ENCODE results near the gene PGM5.
"Not testable (repeated sequence)": the region's sequence is repeated elsewhere in the genome, so short reads cannot be mapped to it uniquely, and the experiment has no call there.

DNA sequence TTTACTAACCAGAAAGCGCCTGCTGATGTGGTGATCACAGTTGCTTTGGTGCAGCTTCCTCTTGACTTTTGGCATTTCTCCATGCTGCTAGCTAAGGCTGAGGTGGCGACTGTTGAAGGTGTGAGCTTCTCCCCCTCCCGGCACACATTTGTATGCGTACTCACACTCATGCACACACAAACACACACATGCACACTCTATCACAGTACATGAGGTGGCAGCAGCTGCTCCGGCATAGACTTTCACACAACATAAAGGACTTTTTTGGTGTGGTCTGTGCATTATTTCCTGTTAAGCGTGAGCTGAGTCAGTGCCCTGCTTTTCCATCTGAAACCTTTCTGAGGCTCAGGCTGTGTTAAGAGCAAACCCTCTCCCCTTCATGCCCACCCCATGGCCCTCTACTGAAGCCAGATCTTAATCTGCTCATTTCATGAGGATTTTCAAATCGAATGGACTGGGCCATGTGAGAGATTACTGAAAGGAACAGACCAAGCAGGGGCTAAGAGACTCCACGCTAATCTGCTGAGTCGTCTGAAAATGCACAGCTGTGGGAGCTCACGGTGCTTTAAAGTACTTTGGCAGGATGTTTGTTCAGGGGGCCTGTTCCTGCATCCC is 10.6 kb downstream of the PGM5 start:
- not testable (repeated sequence) for TF ChIP-seq EZH2 (optimal IDR thresholded peaks at IDR 0.05; ENCODE audit: low read depth, low read length); EZH2phosphoT487 (IDR thresholded peaks at IDR 0.05; ENCODE audit: low read length)
- TF ChIP-seq, protein P1, sequence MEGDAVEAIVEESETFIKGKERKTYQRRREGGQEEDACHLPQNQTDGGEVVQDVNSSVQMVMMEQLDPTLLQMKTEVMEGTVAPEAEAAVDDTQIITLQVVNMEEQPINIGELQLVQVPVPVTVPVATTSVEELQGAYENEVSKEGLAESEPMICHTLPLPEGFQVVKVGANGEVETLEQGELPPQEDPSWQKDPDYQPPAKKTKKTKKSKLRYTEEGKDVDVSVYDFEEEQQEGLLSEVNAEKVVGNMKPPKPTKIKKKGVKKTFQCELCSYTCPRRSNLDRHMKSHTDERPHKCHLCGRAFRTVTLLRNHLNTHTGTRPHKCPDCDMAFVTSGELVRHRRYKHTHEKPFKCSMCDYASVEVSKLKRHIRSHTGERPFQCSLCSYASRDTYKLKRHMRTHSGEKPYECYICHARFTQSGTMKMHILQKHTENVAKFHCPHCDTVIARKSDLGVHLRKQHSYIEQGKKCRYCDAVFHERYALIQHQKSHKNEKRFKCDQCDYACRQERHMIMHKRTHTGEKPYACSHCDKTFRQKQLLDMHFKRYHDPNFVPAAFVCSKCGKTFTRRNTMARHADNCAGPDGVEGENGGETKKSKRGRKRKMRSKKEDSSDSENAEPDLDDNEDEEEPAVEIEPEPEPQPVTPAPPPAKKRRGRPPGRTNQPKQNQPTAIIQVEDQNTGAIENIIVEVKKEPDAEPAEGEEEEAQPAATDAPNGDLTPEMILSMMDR (IDR thresholded peaks at IDR 0.05; ENCODE audit: low read length): not testable (repeated sequence)

Data from MM.1S (cell line).